AG04450 (cell line): ENCODE data around the gene SLF2. TPM values are rescaled to one million over a fixed set of nuclear protein-coding genes. Genes with fewer than 3 reads are reported as not detected.

ENCODE experiments used
- CTCF ChIA-PET: fragments of 300-600, 350-600 bp; formaldehyde crosslinking; extraction: SDS; loops from one replicate; lab custom pipeline; 2022; ENCODE audit warnings: antibody characterized with exemption, inconsistent platforms; lab: Charles Lee
- POLR2A ChIA-PET: fragments of 350-600 bp; formaldehyde crosslinking; extraction: SDS; loops from one replicate; lab custom pipeline; 2021; ENCODE audit warnings: antibody characterized with exemption, inconsistent platforms; lab: Yijun Ruan, JAX
- DNase-seq: peaks from one replicate; pipeline ENCODE4 v3.0.0-alpha.2; 2011; ENCODE audit warnings: low read depth, low spot score
- H3K27ac ChIP-seq: one replicate; pipeline ENCODE4 v1.5.1; 2012; ENCODE audit warnings: low read depth, low read length, control low read depth
- H3K27me3 ChIP-seq: one replicate; pipeline ENCODE4 v1.6.0; 2012; ENCODE audit warnings: low read length; ENCODE audit not compliant: control insufficient read depth, insufficient read depth
- H3K4me3 ChIP-seq: 2 replicates; pipeline ENCODE4 v1.5.1; 2011; ENCODE audit warnings: mild to moderate bottlenecking, low read depth, low read length, control low read depth
- H3K9me3 ChIP-seq: 2 replicates; pipeline ENCODE4 v1.5.1; 2012; ENCODE audit warnings: low read length; ENCODE audit not compliant: control insufficient read depth, insufficient read depth
- polyA plus RNA-seq: library from polyadenylated mRNA; depleted of rRNA; stranded (reverse); fragments of >200 nt; gene quantifications from 2 replicates; pipeline ENCODE4 v1.2.3, GENCODE V29; 2011
- TF ChIP-seq, protein P1 (sequence below): IDR thresholded peaks from 2 replicates; pipeline ENCODE4 v1.5.1; 2011; ENCODE audit warnings: low read depth, low read length, control low read depth, inconsistent platforms

The SLF2 gene
- polyA plus RNA-seq, 1 experiment, result 19.0 TPM

GRCh38 chr10:100904917-100905316 is 7.8 kb upstream of the SLF2 start:
- no peaks in the 10 kb centered on the region for H3K9me3 ChIP-seq
- DNase-seq, result no peak
- TF ChIP-seq, protein P1, sequence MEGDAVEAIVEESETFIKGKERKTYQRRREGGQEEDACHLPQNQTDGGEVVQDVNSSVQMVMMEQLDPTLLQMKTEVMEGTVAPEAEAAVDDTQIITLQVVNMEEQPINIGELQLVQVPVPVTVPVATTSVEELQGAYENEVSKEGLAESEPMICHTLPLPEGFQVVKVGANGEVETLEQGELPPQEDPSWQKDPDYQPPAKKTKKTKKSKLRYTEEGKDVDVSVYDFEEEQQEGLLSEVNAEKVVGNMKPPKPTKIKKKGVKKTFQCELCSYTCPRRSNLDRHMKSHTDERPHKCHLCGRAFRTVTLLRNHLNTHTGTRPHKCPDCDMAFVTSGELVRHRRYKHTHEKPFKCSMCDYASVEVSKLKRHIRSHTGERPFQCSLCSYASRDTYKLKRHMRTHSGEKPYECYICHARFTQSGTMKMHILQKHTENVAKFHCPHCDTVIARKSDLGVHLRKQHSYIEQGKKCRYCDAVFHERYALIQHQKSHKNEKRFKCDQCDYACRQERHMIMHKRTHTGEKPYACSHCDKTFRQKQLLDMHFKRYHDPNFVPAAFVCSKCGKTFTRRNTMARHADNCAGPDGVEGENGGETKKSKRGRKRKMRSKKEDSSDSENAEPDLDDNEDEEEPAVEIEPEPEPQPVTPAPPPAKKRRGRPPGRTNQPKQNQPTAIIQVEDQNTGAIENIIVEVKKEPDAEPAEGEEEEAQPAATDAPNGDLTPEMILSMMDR, result no peak
- no peaks in the 10 kb centered on the region for H3K27me3 ChIP-seq
- POLR2A ChIA-PET, result no interaction called here
- no peak overlapping the region for H3K27ac ChIP-seq
- CTCF ChIA-PET, result no interaction called here
- H3K4me3 ChIP-seq, result no peak overlapping the region

GRCh38 chr10:100907175-100907574 is 5.6 kb upstream of the SLF2 start:
- POLR2A ChIA-PET, result no interaction called here
- Histone ChIP-seq H3K27ac (no peak overlapping the region), H3K4me3 (no peak overlapping the region), H3K9me3 (no peaks in the 10 kb centered on the region), H3K27me3 (no peaks in the 10 kb centered on the region)
- DNase-seq, result no peak
- CTCF ChIA-PET, result interaction anchor here (1.3 kb wide), 1 partner anchor 29 kb away, joined by 3 read pairs; no protein-coding TSS in a partner anchor
- TF ChIP-seq, protein P1, result no peak

GRCh38 chr10:100907773-100908363 is 4.9 kb upstream of the SLF2 start:
- POLR2A ChIA-PET, result no interaction called here
- no peak for DNase-seq
- no peak overlapping the region for H3K4me3 ChIP-seq

GRCh38 chr10:100908378-100908777 is 4.4 kb upstream of the SLF2 start:
- DNase-seq, result no peak
- Histone ChIP-seq H3K9me3 (peaks cover 3% of the 10 kb centered on the region; the same call in 1 of the 2 replicates), H3K4me3 (no peak overlapping the region), H3K27me3 (no peaks in the 10 kb centered on the region), H3K27ac (no peak overlapping the region)
- CTCF ChIA-PET, result interaction anchor here (0.6 kb wide), 1 partner anchor 13 kb away, joined by 3 read pairs; no protein-coding TSS in a partner anchor
- TF ChIP-seq, protein P1, result no peak
- POLR2A ChIA-PET, result no interaction called here

More at GRCh38 chr10:100907773-100908363, 4.9 kb upstream of the SLF2 start:
- Histone ChIP-seq H3K9me3 (peaks cover under 1% of the 10 kb centered on the region; the same call in 1 of the 2 replicates), H3K27ac (no peak overlapping the region), H3K27me3 (no peaks in the 10 kb centered on the region)
- CTCF ChIA-PET, result no interaction called here
- TF ChIP-seq, protein P1, result no peak

DNA sequence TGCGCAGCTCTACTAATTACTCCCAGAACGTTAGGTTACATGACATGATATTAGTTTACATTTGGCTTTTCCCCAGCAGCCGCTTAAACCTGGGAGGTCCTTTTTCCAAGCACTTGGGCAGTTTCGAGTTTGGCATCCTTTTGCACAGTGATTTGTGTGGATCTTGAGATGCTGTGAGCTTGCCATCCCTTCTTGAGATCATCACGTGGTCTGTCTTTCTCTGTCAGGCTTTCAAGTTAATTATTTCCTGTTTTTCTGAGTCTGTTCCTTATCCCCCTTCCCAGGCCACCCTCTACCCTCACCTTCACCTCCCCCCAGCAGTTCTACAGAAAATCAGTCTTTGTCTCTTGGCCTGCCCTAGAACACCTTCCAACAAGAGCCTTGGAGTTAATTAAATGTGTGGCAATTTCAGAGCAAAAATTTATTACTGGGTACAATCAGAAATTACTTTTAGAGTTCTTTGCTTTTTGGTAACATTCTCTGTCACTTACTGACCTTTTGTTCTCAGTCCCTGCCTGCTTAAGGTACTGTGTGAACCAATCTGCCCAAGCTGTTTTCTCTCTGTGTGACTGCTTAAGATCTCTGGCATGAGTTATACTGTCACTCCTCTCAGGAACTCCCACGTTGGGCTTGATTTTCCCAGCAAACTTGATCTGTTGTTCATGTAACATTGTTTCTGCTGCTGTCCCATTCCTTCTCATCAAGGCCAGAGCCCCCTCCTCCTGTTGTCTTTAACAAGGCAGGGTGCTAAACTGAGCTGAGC is 3.1 kb upstream of the SLF2 start:
- TF ChIP-seq, protein P1, result no peak
- no peak for DNase-seq
- ChIA-PET CTCF (no interaction called here), POLR2A (interaction anchor here (0.5 to 1.2 kb wide), 2 partner anchors 13 to 374 kb away, joined by 4 read pairs; partner anchors contain the start of gene HIF1AN)
- Histone ChIP-seq H3K9me3 (peaks cover 3% of the 10 kb centered on the region; the same call in 1 of the 2 replicates), H3K27me3 (no peaks in the 10 kb centered on the region), H3K4me3 (no peak overlapping the region), H3K27ac (no peak overlapping the region)
